ENCODE measurements around the gene TULP4.

- no peak for TF ChIP-seq ZNF263 (CRISPR knock-in tag; IDR thresholded peaks at IDR 0.05; ENCODE audit: low read depth)
- no peak for TF ChIP-seq ZNF671 (CRISPR knock-in tag; IDR thresholded peaks at IDR 0.05)
- TF ChIP-seq CTCF (IDR thresholded peaks at IDR 0.05): no peak
- no peak for TF ChIP-seq GTF2I (CRISPR knock-in tag; conservative IDR thresholded peaks at IDR 0.05)
- no peak for TF ChIP-seq ZNF219 (CRISPR knock-in tag; IDR thresholded peaks at IDR 0.05; ENCODE audit: borderline replicate concordance)
- no peak for TF ChIP-seq ATF2 (CRISPR knock-in tag; IDR thresholded peaks at IDR 0.05; ENCODE audit: borderline replicate concordance, low read depth)
- TF ChIP-seq NR3C1 (CRISPR knock-in tag; conservative IDR thresholded peaks at IDR 0.05; ENCODE audit: low read depth): no peak
- no peak for TF ChIP-seq MXD4 (CRISPR knock-in tag; IDR thresholded peaks at IDR 0.05; ENCODE audit: borderline replicate concordance)
- TF ChIP-seq IRF2 (CRISPR knock-in tag; IDR thresholded peaks at IDR 0.05; ENCODE audit: borderline replicate concordance, low read depth): no peak
- no peak for TF ChIP-seq ZBTB21 (CRISPR knock-in tag; IDR thresholded peaks at IDR 0.05; ENCODE audit: borderline replicate concordance)
- no peak for TF ChIP-seq ATF3 (CRISPR knock-in tag; conservative IDR thresholded peaks at IDR 0.05)
Observed at GRCh38 chr6:158439255-158439654, 127.0 kb downstream of the TULP4 start.
